ENCODE data around the gene ELP2.

- TF ChIP-seq CTCF (IDR thresholded peaks at IDR 0.05): no peak
- TF ChIP-seq POLR2A (IDR thresholded peaks at IDR 0.05): no peak
These were observed 41.4 kb upstream of the ELP2 start for GRCh38 chr18:36088256-36088655.
